Measurements from ENCODE around the gene PRKN. TPM values are rescaled to one million over a fixed set of nuclear protein-coding genes. Genes with fewer than 3 reads are reported as not detected.
A peak's percentile ranks its signal among the peaks of the same experiment; 100 is the strongest.

PRKN gene
- total RNA-seq, 1 experiment from 2014 or later: 2.0 TPM

GRCh38 chr6:161748535-161749416 lies 978.8 kb downstream of the PRKN start:
- Mint-ChIP-seq H3K4me3 (no peak overlapping the region), H3K9me3 (no peaks in the 10 kb centered on the region), H3K27ac (no peak overlapping the region), H3K4me1 (peaks cover 13 to 14% of the 10 kb centered on the region in 2 experiments), H3K36me3 (ENCODE audit: insufficient read depth in 1 of 3, low read depth in 3 of 3) (no peaks in the 10 kb centered on the region), H3K27me3 (ENCODE audit: low read depth) (no peaks in the 10 kb centered on the region; the same call in 1 of the 2 replicates)
- no peak overlapping the region for H3T11ph ChIP-seq (ENCODE audit: low read length)
- DNase-seq: peak; percentile 89
- H3K23me2 ChIP-seq (ENCODE audit: insufficient read length, low read depth, low read length, poor library complexity, severe bottlenecking): no peaks in the 10 kb centered on the region
- no peak overlapping the region for H3K56ac ChIP-seq (ENCODE audit: insufficient read length, low read depth, low read length)
- H2BK5ac ChIP-seq (ENCODE audit: insufficient read length, low read length): no peak overlapping the region
- no peak overlapping the region for H3K4me2 ChIP-seq (ENCODE audit: insufficient read depth, insufficient read length, low read length)
- no peak overlapping the region for H3K4ac ChIP-seq (ENCODE audit: low read depth, low read length)
- H4K5ac ChIP-seq (ENCODE audit: insufficient read length, low read depth, low read length): no peak overlapping the region
- TF ChIP-seq, protein P1, sequence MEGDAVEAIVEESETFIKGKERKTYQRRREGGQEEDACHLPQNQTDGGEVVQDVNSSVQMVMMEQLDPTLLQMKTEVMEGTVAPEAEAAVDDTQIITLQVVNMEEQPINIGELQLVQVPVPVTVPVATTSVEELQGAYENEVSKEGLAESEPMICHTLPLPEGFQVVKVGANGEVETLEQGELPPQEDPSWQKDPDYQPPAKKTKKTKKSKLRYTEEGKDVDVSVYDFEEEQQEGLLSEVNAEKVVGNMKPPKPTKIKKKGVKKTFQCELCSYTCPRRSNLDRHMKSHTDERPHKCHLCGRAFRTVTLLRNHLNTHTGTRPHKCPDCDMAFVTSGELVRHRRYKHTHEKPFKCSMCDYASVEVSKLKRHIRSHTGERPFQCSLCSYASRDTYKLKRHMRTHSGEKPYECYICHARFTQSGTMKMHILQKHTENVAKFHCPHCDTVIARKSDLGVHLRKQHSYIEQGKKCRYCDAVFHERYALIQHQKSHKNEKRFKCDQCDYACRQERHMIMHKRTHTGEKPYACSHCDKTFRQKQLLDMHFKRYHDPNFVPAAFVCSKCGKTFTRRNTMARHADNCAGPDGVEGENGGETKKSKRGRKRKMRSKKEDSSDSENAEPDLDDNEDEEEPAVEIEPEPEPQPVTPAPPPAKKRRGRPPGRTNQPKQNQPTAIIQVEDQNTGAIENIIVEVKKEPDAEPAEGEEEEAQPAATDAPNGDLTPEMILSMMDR (conservative IDR thresholded peaks at IDR 0.05): peak; percentile 87
- H3K18ac ChIP-seq (ENCODE audit: insufficient read length, low read depth, low read length): no peak overlapping the region
- H2BK20ac ChIP-seq (ENCODE audit: low read depth, low read length, poor library complexity, severe bottlenecking): no peak overlapping the region
- no peak overlapping the region for H3K14ac ChIP-seq (ENCODE audit: insufficient read depth, low read length)
- H2BK15ac ChIP-seq (ENCODE audit: low read depth, low read length): no peak overlapping the region
- H3K27me3 ChIP-seq (ENCODE audit: insufficient read depth, low read length): no peaks in the 10 kb centered on the region
- no peak overlapping the region for H3K9ac ChIP-seq (ENCODE audit: extremely low read depth, insufficient read length, low read length)
- H3K27ac ChIP-seq (ENCODE audit: insufficient read length, low read depth, low read length): no peak overlapping the region
- H3K79me2 ChIP-seq (ENCODE audit: insufficient read depth, low read length): no peaks in the 10 kb centered on the region
- H4K20me1 ChIP-seq (ENCODE audit: control insufficient read depth, insufficient read depth, insufficient read length): no peaks in the 10 kb centered on the region
- no peaks in the 10 kb centered on the region for H3K9me3 ChIP-seq (ENCODE audit: control insufficient read depth, low read depth, low read length)
- no peak overlapping the region for H2AFZ ChIP-seq (ENCODE audit: low read length)
- H3K4me1 ChIP-seq (ENCODE audit: insufficient read depth, low read length): no peaks in the 10 kb centered on the region
- H3K23ac ChIP-seq (ENCODE audit: insufficient read length, low read depth, low read length): no peak overlapping the region
- no peaks in the 10 kb centered on the region for H3K79me1 ChIP-seq (ENCODE audit: insufficient read depth, low read depth, low read length, poor library complexity, severe bottlenecking)
- no peak overlapping the region for H4K91ac ChIP-seq (ENCODE audit: insufficient read length, low read depth, low read length)
- H2BK120ac ChIP-seq (ENCODE audit: low read depth, low read length, poor library complexity, severe bottlenecking): no peak overlapping the region
- no peak overlapping the region for H2AK5ac ChIP-seq (ENCODE audit: insufficient read length, low read length)
- WGBS (ENCODE audit: extremely low coverage, insufficient read length, low lambda C conversion rate): no CpG with 5 or more reads among the region's 18 CpGs
- no peak overlapping the region for H2BK12ac ChIP-seq (ENCODE audit: insufficient read length, low read depth, low read length)
- H4K8ac ChIP-seq (replicated peaks; ENCODE audit: insufficient read length, low read depth, low read length): no peak overlapping the region
